Fibroblast of lung (primary cell): Measurements from ENCODE around the gene CHORDC1. TPM values are rescaled to one million over a fixed set of nuclear protein-coding genes. Genes with fewer than 3 reads are reported as not detected.

Experiments
- DNase-seq, 2 donors: peaks; one replicate each; pipeline versions ENCODE4 v3.0.0 to v3.0.0-alpha.2; 2010; ENCODE audit warnings: low read depth in 2 of 2
- H2AFZ ChIP-seq: 2 replicates; pipeline ENCODE4 v1.5.1; 2012; ENCODE audit warnings: low read length, control low read depth, inconsistent platforms
- H3K27ac ChIP-seq: 2 replicates; pipeline ENCODE4 v1.5.1; 2011; ENCODE audit warnings: low read length, control low read depth; ENCODE audit not compliant: insufficient read depth
- H3K27me3 ChIP-seq: 2 replicates; pipeline ENCODE4 v1.5.1; 2011; ENCODE audit warnings: mild to moderate bottlenecking, low read length; ENCODE audit not compliant: control insufficient read depth, insufficient read depth
- H3K36me3 ChIP-seq: 2 replicates; pipeline ENCODE4 v1.5.1; 2011; ENCODE audit warnings: low read length; ENCODE audit not compliant: control insufficient read depth, insufficient read depth
- H3K4me1 ChIP-seq: 2 replicates; pipeline ENCODE4 v1.5.1; 2011; ENCODE audit warnings: low read length; ENCODE audit not compliant: control insufficient read depth, insufficient read depth; ENCODE audit errors: extremely low read depth
- H3K4me2 ChIP-seq: 2 replicates; pipeline ENCODE4 v1.5.1; 2011; ENCODE audit warnings: low read length, control low read depth; ENCODE audit not compliant: insufficient read depth; ENCODE audit errors: extremely low read depth
- H3K4me3 ChIP-seq, 4 experiments: fragments of 200-600 bp in 1 of 4; sonication (generic) in 1 of 4; replicated peaks in 1 of 4; 2 replicates each; pipeline ENCODE4 v1.5.1; 2011 to 2016; ENCODE audit warnings: low read length in 4 of 4, low read depth in 3 of 4, mild to moderate bottlenecking in 3 of 4, control low read depth in 2 of 4, inconsistent platforms in 1 of 4, mixed read lengths in 1 of 4; ENCODE audit not compliant: insufficient read depth in 1 of 4; ENCODE audit errors: control extremely low read depth in 1 of 4
- H3K79me2 ChIP-seq: 2 replicates; pipeline ENCODE4 v1.5.1; 2012; ENCODE audit warnings: mild to moderate bottlenecking, low read length, inconsistent platforms; ENCODE audit not compliant: control insufficient read depth, insufficient read depth
- H3K9ac ChIP-seq: 2 replicates; pipeline ENCODE4 v1.5.1; 2011; ENCODE audit warnings: mild to moderate bottlenecking, low read length, control low read depth; ENCODE audit not compliant: insufficient read depth
- H3K9me3 ChIP-seq: 2 replicates; pipeline ENCODE4 v1.5.1; 2012; ENCODE audit warnings: low read depth, low read length; ENCODE audit not compliant: control insufficient read depth, insufficient read depth
- H4K20me1 ChIP-seq: 2 replicates; pipeline ENCODE4 v1.5.1; 2011; ENCODE audit warnings: low read length; ENCODE audit not compliant: control insufficient read depth, insufficient read depth; ENCODE audit errors: extremely low read depth
- CTCF ChIP-seq, 2 donors: IDR thresholded peaks in 1 of 2; conservative IDR thresholded peaks in 1 of 2; 1 replicate in 1 of 2; 2 replicates in 1 of 2; pipeline ENCODE4 v1.5.1; 2011 to 2012; ENCODE audit warnings: low read length in 2 of 2, control low read depth in 1 of 2, inconsistent platforms in 1 of 2, low read depth in 1 of 2, mild to moderate bottlenecking in 1 of 2
- EZH2 ChIP-seq: IDR thresholded peaks from 2 replicates; pipeline ENCODE4 v1.5.1; 2012; ENCODE audit warnings: low read length, control low read depth, mild to moderate bottlenecking; ENCODE audit errors: missing control alignments
- polyA plus RNA-seq, 2 donors: library from polyadenylated mRNA; depleted of rRNA in 1 of 2; stranded (reverse) in 1 of 2; unstranded in 1 of 2; fragments of >200 nt; gene quantifications; 2 replicates each; pipeline ENCODE4 v1.2.1, GENCODE V29; 2011 to 2012; ENCODE audit warnings: missing spikeins in 1 of 2
- total RNA-seq: library from RNA; depleted of rRNA; stranded (reverse); fragments of >200 nt; gene quantifications from 2 replicates; pipeline ENCODE4 v1.2.1, GENCODE V29; 2014

The CHORDC1 gene
- total and polyA plus RNA-seq, 2 donors (not counting 1 experiment from before 2014, with no cell fraction given): 15.8 to 46.9 TPM

GRCh38 chr11:90250970-90251369 lies 28.1 kb upstream of the CHORDC1 start:
- Histone ChIP-seq H3K36me3 (no peaks in the 10 kb centered on the region), H3K79me2 (no peaks in the 10 kb centered on the region), H3K4me3 (no peak overlapping the region), H3K9ac (no peak overlapping the region), H4K20me1 (no peaks in the 10 kb centered on the region), H2AFZ (no peak overlapping the region), H3K27ac (no peak overlapping the region), H3K4me1 (no peaks in the 10 kb centered on the region), H3K9me3 (no peaks in the 10 kb centered on the region), H3K4me2 (no peak overlapping the region), H3K27me3 (no peaks in the 10 kb centered on the region)
- no peak for DNase-seq
- TF ChIP-seq EZH2 (no peak), CTCF (conservative IDR thresholded peaks at IDR 0.05 in 1 of 2, IDR thresholded peaks at IDR 0.05 in 1 of 2; ENCODE audit: low read depth in 1 of 2, low read length in 2 of 2) (no peak)

GRCh38 chr11:90246468-90246867 lies 23.6 kb upstream of the CHORDC1 start:
- no peak for TF ChIP-seq EZH2
- no peak for TF ChIP-seq CTCF (conservative IDR thresholded peaks at IDR 0.05 in 1 of 2, IDR thresholded peaks at IDR 0.05 in 1 of 2; ENCODE audit: low read depth in 1 of 2, low read length in 2 of 2)
- H3K79me2 ChIP-seq: no peaks in the 10 kb centered on the region

GRCh38 chr11:90243534-90243933 lies 20.7 kb upstream of the CHORDC1 start:
- TF ChIP-seq CTCF (conservative IDR thresholded peaks at IDR 0.05 in 1 of 2, IDR thresholded peaks at IDR 0.05 in 1 of 2; ENCODE audit: low read depth in 1 of 2, low read length in 2 of 2) (no peak), EZH2 (no peak)
- Histone ChIP-seq H3K36me3 (no peaks in the 10 kb centered on the region), H3K79me2 (no peaks in the 10 kb centered on the region)

More at GRCh38 chr11:90246468-90246867, 23.6 kb upstream of the CHORDC1 start:
- H2AFZ ChIP-seq: no peak overlapping the region
- no peak overlapping the region for H3K27ac ChIP-seq
- DNase-seq: no peak
- no peaks in the 10 kb centered on the region for H3K36me3 ChIP-seq
- H4K20me1 ChIP-seq: no peaks in the 10 kb centered on the region
- H3K9me3 ChIP-seq: no peaks in the 10 kb centered on the region
- no peaks in the 10 kb centered on the region for H3K4me1 ChIP-seq
- H3K4me3 ChIP-seq: no peak overlapping the region
- no peak overlapping the region for H3K9ac ChIP-seq
- H3K27me3 ChIP-seq: no peaks in the 10 kb centered on the region
- H3K4me2 ChIP-seq: no peak overlapping the region

More at GRCh38 chr11:90243534-90243933, 20.7 kb upstream of the CHORDC1 start:
- H3K9ac ChIP-seq: no peak overlapping the region
- H2AFZ ChIP-seq: no peak overlapping the region
- H3K27me3 ChIP-seq: no peaks in the 10 kb centered on the region
- no peak overlapping the region for H3K4me3 ChIP-seq
- DNase-seq: no peak
- no peak overlapping the region for H3K27ac ChIP-seq
- H4K20me1 ChIP-seq: no peaks in the 10 kb centered on the region
- H3K4me1 ChIP-seq: no peaks in the 10 kb centered on the region
- no peak overlapping the region for H3K4me2 ChIP-seq
- H3K9me3 ChIP-seq: no peaks in the 10 kb centered on the region
